Stomach (tissue), 9 donors: ENCODE measurements around the gene WNT3. TPM values are rescaled to one million over a fixed set of nuclear protein-coding genes. Genes with fewer than 3 reads are reported as not detected.

Experiments used
- DNase-seq, 2 donors: peaks; one replicate each; pipeline versions ENCODE4 v3.0.0 to v3.0.0-alpha.2; 2013 to 2019
- H3K27ac ChIP-seq, 5 donors: fragments of 200-600 bp in 4 of 5; sonication (generic) in 4 of 5; one replicate each; pipeline ENCODE4 v1.5.1; 2013 to 2019; ENCODE audit warnings: mild to moderate bottlenecking in 1 of 5, moderate library complexity in 1 of 5
- H3K27me3 ChIP-seq, 3 donors: fragments of 200-600 bp; sonication (generic); one replicate each; pipeline ENCODE4 v1.5.1; 2017 to 2019; ENCODE audit warnings: mixed run types in 1 of 3
- H3K36me3 ChIP-seq, 4 donors: fragments of 200-600 bp; sonication (generic); 1 replicate in 3 of 4; 2 replicates in 1 of 4; pipeline ENCODE4 v1.5.1; 2016 to 2019
- H3K4me1 ChIP-seq, 4 donors: fragments of 200-600 bp; sonication (generic); one replicate each; pipeline ENCODE4 v1.5.1; 2016 to 2019
- H3K4me3 ChIP-seq, 4 donors: fragments of 200-600 bp; sonication (generic) in 3 of 4; one replicate each; pipeline ENCODE4 v1.5.1; 2016 to 2019; ENCODE audit warnings: mild to moderate bottlenecking in 1 of 4
- H3K9me3 ChIP-seq, 4 donors: fragments of 200-600 bp; sonication (generic); one replicate each; pipeline ENCODE4 v1.5.1; 2016 to 2019
- CTCF ChIP-seq, 7 experiments: fragments of 450-650 bp in 4 of 7; fragments of 200-600 bp in 3 of 7; sonication (generic) in 3 of 7; IDR thresholded peaks; one replicate each; pipeline ENCODE4 v1.5.1; 2016 to 2019; ENCODE audit warnings: antibody characterized with exemption in 7 of 7, control low read depth in 2 of 7, mild to moderate bottlenecking in 1 of 7
- EP300 ChIP-seq: sonication (generic); formaldehyde crosslinking; IDR thresholded peaks from one replicate; pipeline ENCODE4 v1.6.1; 2017; ENCODE audit warnings: antibody characterized with exemption
- POLR2A ChIP-seq, 4 donors: fragments of 450-650 bp; IDR thresholded peaks; one replicate each; pipeline ENCODE4 v1.6.1; 2016; ENCODE audit warnings: antibody characterized with exemption in 4 of 4, control low read depth in 2 of 4, mild to moderate bottlenecking in 1 of 4, moderate library complexity in 1 of 4
- POLR2AphosphoS5 ChIP-seq, 3 donors: sonication (generic); formaldehyde crosslinking; IDR thresholded peaks; one replicate each; pipeline ENCODE4 v1.6.1; 2016; ENCODE audit warnings: antibody characterized with exemption in 3 of 3
- WGBS, 5 donors: extraction: QIAGEN DNeasy Blood & Tissue Kit in 3 of 5; methylation state at CpG; one replicate each; pipeline versions ENCODE4 v1.1.5 to v1.1.7; 2013 to 2018; 5-methylcytosine and 5-hydroxymethylcytosine counted together
- intact Hi-C: fragments of 100-400 bp; cut with DNase I; formaldehyde crosslinking; loops from one replicate; pipeline ENCODE4 v1.15.1; 2023; ENCODE audit warnings: low total_unique reads
- polyA plus RNA-seq, 3 donors: library from polyadenylated mRNA; stranded (reverse); fragments of 200-250 nt; gene quantifications; one replicate each; pipeline ENCODE4 v1.2.3, GENCODE V29; 2013
- total RNA-seq, 5 donors: library from RNA; depleted of rRNA; stranded (reverse); fragments of >200 nt; gene quantifications; one replicate each; pipeline versions ENCODE4 v1.1.0 to v1.2.3, GENCODE V29; 2014 to 2016
- donor health status: healthy with polysubstance abuse.
- donor health status: Bipolar disorder and iron deficiency.
- donor health status: healthy.

The WNT3 gene
- total and polyA plus RNA-seq, 8 donors: 0.14 to 0.73 (median 0.34) TPM; not detected in 2

GRCh38 chr17:46791531-46791930 is 27.0 kb downstream of the WNT3 start:
- intact Hi-C loops: no loop called here
- Histone ChIP-seq H3K27ac (no peak overlapping the region), H3K36me3 (no peaks in the 10 kb centered on the region), H3K9me3 (peaks cover 0 to 10% (median 0%) of the 10 kb centered on the region in 4 donors), H3K4me3 (no peak overlapping the region), H3K27me3 (peaks cover 0 to 66% (median 13%) of the 10 kb centered on the region in 3 donors), H3K4me1 (no peaks in the 10 kb centered on the region)
- no peak for DNase-seq
- TF ChIP-seq EP300: no peak
- no peak for TF ChIP-seq POLR2AphosphoS5 (IDR thresholded peaks at IDR 0.05)
- TF ChIP-seq POLR2A (IDR thresholded peaks at IDR 0.05): no peak
- 65 to 67% (median 65%) methylated on average over 5 of the region's 5 CpGs for WGBS, 5 donors

DNA sequence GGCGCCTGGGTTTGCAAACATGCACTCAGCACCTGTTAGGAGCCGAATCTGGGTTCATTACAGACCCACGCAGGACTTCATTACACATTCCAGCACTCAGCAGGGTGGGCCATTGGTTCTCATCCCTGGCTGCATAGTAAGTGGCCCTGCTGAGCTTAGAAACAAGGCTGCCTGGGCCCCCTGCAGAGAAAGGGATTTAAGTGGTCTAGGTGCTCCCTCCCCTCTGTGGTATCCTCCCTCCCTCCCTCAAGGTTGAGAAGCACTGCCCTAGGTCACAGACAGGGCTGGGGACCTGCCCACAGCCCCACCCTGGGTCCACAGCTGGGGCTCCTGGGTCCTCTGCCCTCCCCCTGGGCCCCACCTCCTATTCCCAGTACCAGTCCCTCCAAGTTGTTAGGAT is 28.3 kb downstream of the WNT3 start:
- WGBS, 5 donors: 47 to 64% (median 57%) methylated on average over 3 of the region's 3 CpGs
- no peak for TF ChIP-seq CTCF (IDR thresholded peaks at IDR 0.05)
- no peak for TF ChIP-seq EP300
- no peak for TF ChIP-seq POLR2A (IDR thresholded peaks at IDR 0.05)
- no peak for TF ChIP-seq POLR2AphosphoS5 (IDR thresholded peaks at IDR 0.05)
- Histone ChIP-seq H3K4me3 (no peak overlapping the region), H3K4me1 (no peaks in the 10 kb centered on the region), H3K27ac (no peak overlapping the region), H3K36me3 (no peaks in the 10 kb centered on the region), H3K27me3 (peaks cover 0 to 59% (median 9%) of the 10 kb centered on the region in 3 donors), H3K9me3 (peaks cover 0 to 10% (median 0%) of the 10 kb centered on the region in 4 donors)
- intact Hi-C loops: no loop called here
- DNase-seq: no peak

DNA sequence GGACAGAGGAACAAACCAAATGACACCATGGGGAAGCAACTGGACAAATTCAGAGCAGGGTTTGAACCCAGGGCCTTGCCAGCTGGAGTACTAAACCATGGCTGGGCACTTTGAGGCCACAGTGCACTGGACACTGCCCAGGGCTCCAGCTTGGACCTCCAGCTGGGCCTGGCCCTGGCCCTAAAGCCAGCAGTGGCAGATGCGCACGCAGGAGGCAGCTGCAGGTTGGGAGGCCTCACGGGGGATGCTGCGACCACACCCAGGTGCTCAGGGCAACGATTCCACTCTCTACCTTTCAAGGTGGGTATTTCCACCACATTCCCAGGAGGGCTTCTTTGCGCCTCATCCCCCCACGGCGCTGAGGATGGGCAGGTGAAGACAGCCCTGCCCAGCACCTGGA is 28.9 kb downstream of the WNT3 start:
- TF ChIP-seq POLR2A (IDR thresholded peaks at IDR 0.05) (no peak), EP300 (no peak), POLR2AphosphoS5 (IDR thresholded peaks at IDR 0.05) (no peak), CTCF (IDR thresholded peaks at IDR 0.05) (no peak)
- 87 to 100% (median 91%) methylated on average over 4 to 8 of the region's 8 CpGs for WGBS, 5 donors
- H3K4me1 ChIP-seq: no peaks in the 10 kb centered on the region
- intact Hi-C loops: no loop called here
- H3K36me3 ChIP-seq: no peaks in the 10 kb centered on the region
- peaks cover 0 to 57% (median 4%) of the 10 kb centered on the region in 3 donors for H3K27me3 ChIP-seq
- no peak overlapping the region for H3K27ac ChIP-seq
- no peak for DNase-seq
- no peak overlapping the region for H3K4me3 ChIP-seq
- peaks cover 0 to 10% (median 0%) of the 10 kb centered on the region in 4 donors for H3K9me3 ChIP-seq

DNA sequence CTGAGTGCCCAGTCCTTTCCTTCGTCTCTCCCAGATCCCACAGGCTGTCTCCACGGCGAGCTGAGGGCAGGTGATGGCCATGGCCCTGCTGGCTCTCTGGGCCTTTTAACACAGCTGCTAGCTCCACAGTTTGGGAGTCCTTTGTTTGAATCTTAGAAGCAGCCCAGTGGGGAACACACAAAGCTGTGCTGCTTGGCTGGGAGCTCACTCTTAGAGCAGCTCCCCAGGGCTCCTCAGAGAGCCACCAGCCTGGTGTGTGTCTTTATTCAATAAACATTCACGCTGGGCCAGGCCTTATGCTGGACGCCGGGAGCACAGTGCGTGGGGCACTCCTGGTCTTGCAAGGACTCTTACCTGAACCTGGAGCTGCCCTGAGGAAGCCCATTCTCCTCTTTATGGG is 29.7 kb downstream of the WNT3 start:
- Histone ChIP-seq H3K4me3 (no peak overlapping the region), H3K4me1 (no peaks in the 10 kb centered on the region), H3K27me3 (peaks cover 0 to 51% (median 4%) of the 10 kb centered on the region in 3 donors), H3K27ac (no peak overlapping the region), H3K9me3 (peaks cover 0 to 10% (median 0%) of the 10 kb centered on the region in 4 donors), H3K36me3 (no peaks in the 10 kb centered on the region)
- 83 to 91% (median 91%) methylated on average over 5 to 7 of the region's 7 CpGs for WGBS, 5 donors
- no peak for TF ChIP-seq EP300
- no peak for TF ChIP-seq CTCF (IDR thresholded peaks at IDR 0.05)
- no peak for TF ChIP-seq POLR2A (IDR thresholded peaks at IDR 0.05)
- no peak for TF ChIP-seq POLR2AphosphoS5 (IDR thresholded peaks at IDR 0.05)
- DNase-seq: no peak
- intact Hi-C loops: no loop called here

- TF ChIP-seq POLR2A (IDR thresholded peaks at IDR 0.05): no peak
- no peak for TF ChIP-seq POLR2AphosphoS5 (IDR thresholded peaks at IDR 0.05)
- no peak for TF ChIP-seq CTCF (IDR thresholded peaks at IDR 0.05)
- no peak for TF ChIP-seq EP300
- Histone ChIP-seq H3K4me3 (no peak overlapping the region), H3K27me3 (peaks cover 0 to 46% (median 2%) of the 10 kb centered on the region in 3 donors), H3K9me3 (peaks cover 0 to 10% (median 0%) of the 10 kb centered on the region in 4 donors), H3K36me3 (no peaks in the 10 kb centered on the region), H3K4me1 (no peaks in the 10 kb centered on the region), H3K27ac (no peak overlapping the region)
- intact Hi-C loops: no loop called here
- DNase-seq: no peak
- 86 to 96% (median 88%) methylated on average over 5 of the region's 5 CpGs for WGBS, 5 donors
Measured at GRCh38 chr17:46788300-46788699, 30.2 kb downstream of the WNT3 start.
